ENCODE results near the gene OTOS.

Gene OTOS

DNA sequence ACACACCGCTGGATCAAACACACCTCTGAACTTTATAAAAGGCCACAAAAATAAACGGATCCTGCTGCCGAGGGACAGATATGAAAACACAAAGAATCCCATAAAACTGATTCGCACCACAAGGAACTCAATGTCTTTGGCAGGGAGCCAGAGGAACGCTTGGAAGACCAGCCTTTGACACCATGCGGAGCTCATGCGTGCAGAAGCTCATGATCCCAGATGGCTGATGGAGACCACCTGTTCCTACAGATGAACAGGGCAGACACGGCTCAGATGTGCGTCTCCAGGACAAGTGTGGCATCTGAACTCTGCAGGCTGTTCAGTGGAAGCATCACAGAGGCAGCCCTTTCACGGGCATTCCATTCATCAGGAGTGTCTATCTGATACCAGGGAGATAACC lies 29.2 kb downstream of the OTOS start:
- no peak for DNase-seq

DNA sequence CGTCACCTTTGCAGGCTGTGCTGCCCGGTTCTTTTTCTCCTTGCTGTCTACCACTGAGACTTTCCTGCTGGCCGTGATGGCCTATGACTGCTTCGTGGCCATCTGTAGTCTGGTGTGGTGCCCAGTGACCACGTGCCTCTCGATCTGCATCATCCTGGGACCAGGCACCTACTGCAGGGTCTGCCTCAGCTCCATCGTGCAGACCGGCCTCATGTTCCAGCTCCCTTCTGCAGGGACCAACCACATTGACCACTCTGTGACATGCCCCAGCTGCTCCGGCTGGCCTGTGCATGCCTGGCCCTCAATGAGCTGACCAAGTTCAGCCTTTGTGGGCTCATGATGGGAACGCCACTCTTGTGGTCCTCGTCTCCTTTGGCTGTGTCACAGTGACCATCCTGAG lies 31.1 kb downstream of the OTOS start:
- DNase-seq: no peak

DNA sequence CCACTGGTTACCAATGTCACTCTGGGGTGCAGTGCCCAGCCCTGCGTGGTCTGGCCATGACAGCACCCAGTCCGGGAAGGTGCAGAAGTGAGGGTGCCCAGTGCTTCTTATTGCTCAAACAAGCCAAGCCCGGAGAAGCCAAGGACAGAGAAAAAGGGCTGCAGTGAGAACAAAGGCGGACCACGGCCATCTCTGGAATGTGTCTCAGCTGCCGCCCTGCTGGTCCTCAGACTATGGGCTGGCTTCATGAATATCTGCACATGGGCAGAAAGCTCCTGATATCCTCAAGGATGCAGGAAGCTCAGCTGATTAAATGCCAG lies 33.0 kb downstream of the OTOS start:
- no peak for DNase-seq

DNA sequence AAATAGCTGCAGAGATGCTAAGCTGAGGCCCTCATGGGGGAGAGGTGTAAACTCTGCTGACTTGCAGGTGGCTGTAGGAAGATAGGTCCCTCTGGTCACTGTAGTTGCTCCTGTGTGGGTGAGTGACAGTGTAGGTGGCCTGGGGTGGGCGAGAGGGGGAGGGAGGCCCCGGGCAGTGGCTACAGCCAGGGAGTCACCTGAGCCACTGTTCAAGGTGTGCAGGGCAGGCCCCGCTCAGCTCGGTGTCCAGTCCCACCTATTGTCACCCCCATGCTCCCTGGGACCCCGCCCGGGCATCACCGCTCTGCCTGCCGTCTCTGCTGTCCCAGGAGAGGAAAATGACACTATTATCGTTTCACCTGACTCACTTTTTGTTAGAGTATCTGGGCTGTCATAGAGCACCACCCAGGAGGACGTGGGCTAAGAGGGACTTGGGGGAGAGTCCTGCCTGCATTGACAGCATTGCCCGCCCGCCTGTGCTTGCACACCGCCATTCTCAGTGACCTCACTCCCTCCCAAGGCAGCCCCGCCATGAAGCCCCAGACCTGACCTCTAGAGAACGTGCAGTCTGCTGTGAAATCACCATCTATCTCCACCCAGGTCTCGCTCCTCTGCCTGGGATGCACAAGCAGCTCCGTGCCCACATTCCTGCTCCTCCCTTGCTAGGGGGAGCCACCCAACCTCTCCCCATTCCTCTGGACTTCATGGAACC lies 33.5 kb downstream of the OTOS start:
- DNase-seq: no peak

DNA sequence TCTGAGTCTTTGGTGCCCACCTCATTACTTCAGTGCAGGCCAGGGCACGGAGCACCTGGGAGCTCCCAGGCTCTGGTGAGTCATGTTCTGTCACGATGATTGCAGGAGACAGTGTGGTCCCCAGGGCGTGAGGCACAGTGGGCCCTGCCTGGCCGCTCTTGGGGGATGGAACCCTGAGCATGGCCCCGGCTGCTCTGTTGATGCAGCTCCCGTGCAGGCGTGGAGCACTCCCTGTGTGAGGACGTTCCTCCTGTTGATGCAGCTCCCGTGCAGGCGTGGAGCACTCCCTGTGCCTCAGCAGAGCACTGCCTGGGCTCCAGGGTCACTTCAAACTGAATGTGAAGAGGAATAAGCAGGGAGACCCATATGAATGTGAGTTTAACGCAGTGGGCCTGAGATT lies 34.5 kb downstream of the OTOS start:
- no peak for DNase-seq

DNA sequence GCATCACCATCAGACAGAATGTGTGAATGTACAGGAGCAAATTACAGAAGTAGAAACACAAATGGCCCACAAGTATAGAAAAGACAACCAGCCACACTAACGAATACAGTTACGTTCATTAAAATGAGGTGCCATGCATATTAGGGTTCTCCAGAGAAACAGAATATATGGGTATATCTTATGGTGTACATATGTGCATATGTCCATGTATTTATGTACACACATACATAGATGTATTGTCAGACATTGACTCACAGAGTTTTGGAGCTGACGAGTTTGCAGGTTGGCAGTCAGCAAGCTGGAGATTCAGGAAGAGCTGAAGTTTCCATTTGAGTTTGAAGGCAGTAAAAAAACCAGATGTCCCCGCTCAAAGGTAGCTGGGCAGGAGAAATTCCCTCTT lies 37.3 kb downstream of the OTOS start:
- DNase-seq: no peak

DNA sequence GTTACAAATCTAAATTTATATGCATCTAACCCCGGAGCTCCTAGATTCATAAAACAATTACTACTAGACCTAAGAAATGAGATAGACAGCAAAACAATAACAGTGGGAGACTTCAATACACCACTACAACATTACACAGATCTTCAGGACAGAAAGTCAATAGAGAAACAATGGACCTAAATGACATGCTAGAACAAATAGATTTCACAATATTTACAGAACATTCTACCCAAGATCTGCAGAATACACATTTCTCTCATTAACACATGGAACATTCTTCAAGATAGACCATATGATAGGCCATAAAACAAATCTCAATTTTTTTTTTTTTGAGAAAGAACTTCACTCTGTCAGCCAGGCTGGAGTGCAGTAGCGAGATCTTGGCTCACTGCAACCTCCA lies 42.1 kb downstream of the OTOS start:
- no peak for DNase-seq

DNA sequence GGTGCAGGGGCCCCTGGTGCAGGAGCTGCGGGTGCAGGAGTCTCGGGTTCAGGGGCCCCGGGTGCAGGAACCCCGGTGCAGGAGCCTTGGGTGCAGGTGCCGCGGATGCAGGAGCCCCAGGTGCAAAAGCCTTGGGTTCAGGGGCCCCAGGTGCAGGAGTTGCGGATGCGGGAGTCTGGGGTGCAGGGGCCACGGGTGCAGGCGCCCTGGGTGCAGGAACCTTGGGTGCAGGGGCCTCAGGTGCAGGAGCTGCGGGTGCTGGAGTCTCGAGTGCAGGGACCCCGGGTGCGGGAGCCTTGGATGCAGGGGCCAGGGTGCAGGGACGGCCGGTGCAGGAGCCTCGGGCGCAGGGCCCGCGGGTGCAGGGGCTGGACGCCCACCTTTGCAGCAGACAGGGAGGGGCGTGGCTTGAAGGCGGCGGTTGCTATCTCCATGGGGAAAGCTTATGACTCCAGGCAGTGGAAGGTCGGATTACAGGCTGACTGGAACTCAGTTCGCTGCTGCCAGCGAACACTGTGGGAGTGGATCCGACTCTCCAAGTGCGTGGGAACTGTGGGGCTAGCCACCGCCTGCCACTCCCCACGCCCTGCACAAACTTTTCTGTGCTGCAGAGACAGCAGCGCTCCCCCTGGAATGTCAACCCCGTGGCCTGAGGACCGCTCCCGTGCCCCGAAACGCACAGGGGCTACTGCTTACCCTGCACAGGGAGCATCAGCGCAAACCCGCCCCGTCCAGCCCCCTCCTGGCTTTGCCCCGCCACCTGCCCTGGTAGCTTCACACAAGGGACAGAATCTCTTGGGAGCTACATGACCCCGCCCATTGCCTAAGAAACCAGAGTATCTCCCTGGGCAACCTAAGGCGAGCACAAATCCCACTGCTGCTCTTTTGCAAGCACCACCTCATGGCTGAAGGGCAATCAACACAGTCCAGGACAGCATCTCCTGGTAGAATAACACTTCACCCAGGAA lies 44.6 kb downstream of the OTOS start:
- DNase-seq: no peak

DNA sequence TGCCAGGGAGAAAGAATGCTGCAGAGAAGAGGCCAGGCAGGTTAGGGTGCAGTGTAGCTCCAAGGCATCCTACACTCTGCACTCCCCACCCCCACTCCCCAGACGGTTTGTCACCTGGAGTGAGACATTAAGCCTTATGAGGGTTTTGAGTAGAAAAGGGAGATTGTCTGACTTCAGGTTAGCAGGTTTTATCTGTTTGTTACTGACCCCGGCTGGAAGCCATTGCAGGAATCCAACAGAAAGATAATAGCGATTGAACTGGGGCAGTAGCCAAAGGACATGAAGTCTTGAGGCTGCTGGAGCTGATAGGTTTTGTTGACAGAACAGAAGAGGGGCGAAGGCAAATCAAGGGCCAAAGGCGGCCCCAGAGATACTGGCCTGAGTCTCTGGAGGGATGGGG lies 51.2 kb downstream of the OTOS start:
- DNase-seq: no peak
